SK-N-DZ (cell line): Measurements from ENCODE around the gene SLC6A6.
"Not testable (repeated sequence)": the region's sequence is repeated elsewhere in the genome, so short reads cannot be mapped to it uniquely, and the experiment has no call there.

Experiments used
- DNase-seq: peaks from one replicate; pipeline ENCODE4 v3.0.0-alpha.2; 2015; ENCODE audit warnings: low spot score

SLC6A6 gene

GRCh38 chr3:14434498-14435151, 32.2 kb downstream of the SLC6A6 start:
- no peak for DNase-seq

GRCh38 chr3:14435175-14436014, 33.0 kb downstream of the SLC6A6 start:
- no peak for DNase-seq

- DNase-seq: no peak
These were observed 34.5 kb downstream of the SLC6A6 start for GRCh38 chr3:14436954-14437281.

- DNase-seq: not testable (repeated sequence)
These were observed 35.3 kb downstream of the SLC6A6 start for GRCh38 chr3:14437705-14438104.

- DNase-seq: no peak
These were observed 35.9 kb downstream of the SLC6A6 start for GRCh38 chr3:14438262-14438661.

- no peak for DNase-seq
These were observed 36.5 kb downstream of the SLC6A6 start for GRCh38 chr3:14438929-14439328.

- no peak for DNase-seq
These were observed 37.2 kb downstream of the SLC6A6 start for GRCh38 chr3:14439501-14440167.

- no peak for DNase-seq
These were observed 37.7 kb downstream of the SLC6A6 start for GRCh38 chr3:14440168-14440518.

- DNase-seq: peak; percentile 22
These were observed 38.3 kb downstream of the SLC6A6 start for GRCh38 chr3:14440531-14441239.

- no peak for DNase-seq
These were observed 39.0 kb downstream of the SLC6A6 start for GRCh38 chr3:14441240-14441919.

GRCh38 chr3:14441920-14442300, 39.5 kb downstream of the SLC6A6 start:
- no peak for DNase-seq

GRCh38 chr3:14444380-14444779, 42.0 kb downstream of the SLC6A6 start:
- DNase-seq: no peak

- DNase-seq: no peak
These were observed 43.4 kb downstream of the SLC6A6 start for GRCh38 chr3:14445773-14446172.

- DNase-seq: no peak
These were observed 44.7 kb downstream of the SLC6A6 start for GRCh38 chr3:14446988-14447570.

GRCh38 chr3:14448063-14448462, 45.7 kb downstream of the SLC6A6 start:
- DNase-seq: no peak

GRCh38 chr3:14448756-14449727, 46.6 kb downstream of the SLC6A6 start:
- DNase-seq: no peak

- no peak for DNase-seq
These were observed 48.1 kb downstream of the SLC6A6 start for GRCh38 chr3:14450506-14450905.

GRCh38 chr3:14450922-14451606, 48.7 kb downstream of the SLC6A6 start:
- no peak for DNase-seq
